ENCODE data around the gene MYEOV.

MYEOV gene

GRCh38 chr11:69301455-69302401 lies 7.8 kb downstream of the MYEOV start:
- DNase-seq (ENCODE audit: low spot score): no peak

- DNase-seq (ENCODE audit: low spot score): no peak
Observed at GRCh38 chr11:69302447-69303020, 8.6 kb downstream of the MYEOV start.

DNA sequence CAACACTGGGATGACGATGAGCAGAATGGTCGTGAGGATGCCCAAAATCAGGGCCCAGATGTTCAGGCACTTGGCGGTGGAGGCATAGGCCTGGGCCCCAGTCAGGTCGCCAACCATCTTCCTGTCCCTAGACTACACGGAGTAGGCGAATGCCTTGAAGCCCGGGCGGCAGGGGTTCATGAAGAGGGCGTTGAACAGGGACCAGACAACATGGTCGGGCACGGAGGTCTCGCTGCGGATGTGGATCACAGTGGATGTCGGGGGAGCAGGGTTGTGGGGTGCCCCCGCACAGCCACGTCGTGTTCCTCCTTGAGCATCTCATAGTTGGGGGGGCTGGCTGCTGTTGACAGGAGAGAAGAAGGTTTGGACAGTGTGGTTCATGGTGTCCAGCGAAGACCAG lies 9.5 kb downstream of the MYEOV start:
- no peak for DNase-seq (ENCODE audit: low spot score)

DNA sequence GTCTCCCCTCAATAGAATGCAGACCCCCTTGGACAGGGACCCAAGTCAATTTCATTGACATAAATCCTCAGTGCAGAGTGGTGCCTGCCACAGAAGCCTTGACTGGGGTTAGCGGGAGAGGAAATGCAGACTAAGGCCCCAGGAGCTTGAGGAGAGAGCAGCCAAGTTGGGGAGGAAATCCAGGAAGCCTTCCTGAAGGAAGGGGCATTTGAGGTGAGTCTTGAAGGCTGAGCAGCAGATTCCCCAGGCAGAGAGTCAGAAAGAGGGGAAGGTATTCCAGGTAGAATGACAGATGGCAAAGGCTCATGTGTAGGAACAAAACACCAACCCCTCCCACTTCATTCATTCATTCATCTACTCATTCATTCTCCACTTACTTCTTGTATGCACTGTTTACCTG lies 10.3 kb downstream of the MYEOV start:
- no peak for DNase-seq (ENCODE audit: low spot score)

DNA sequence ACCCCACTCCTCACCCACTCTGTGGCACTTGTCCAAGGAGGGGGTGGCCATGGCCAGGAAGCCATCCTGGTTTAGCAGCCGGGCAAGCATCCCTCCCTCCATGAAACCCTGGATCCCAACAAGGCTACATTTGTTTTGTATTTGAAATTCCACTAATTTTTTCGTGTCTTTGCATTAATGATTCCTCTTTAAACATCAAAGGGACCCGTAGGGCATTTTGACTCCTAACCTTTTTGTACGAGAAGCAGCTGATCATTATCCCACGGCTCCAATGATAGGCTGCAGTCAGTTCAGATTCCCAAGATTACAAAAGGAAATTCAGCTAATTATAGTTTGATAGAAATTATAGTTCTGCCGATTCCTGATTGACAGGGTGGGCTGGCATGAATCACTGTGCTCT lies 10.7 kb downstream of the MYEOV start:
- no peak for DNase-seq (ENCODE audit: low spot score)

- no peak for DNase-seq (ENCODE audit: low spot score)
Observed at GRCh38 chr11:69305885-69306540, 12.1 kb downstream of the MYEOV start.

DNA sequence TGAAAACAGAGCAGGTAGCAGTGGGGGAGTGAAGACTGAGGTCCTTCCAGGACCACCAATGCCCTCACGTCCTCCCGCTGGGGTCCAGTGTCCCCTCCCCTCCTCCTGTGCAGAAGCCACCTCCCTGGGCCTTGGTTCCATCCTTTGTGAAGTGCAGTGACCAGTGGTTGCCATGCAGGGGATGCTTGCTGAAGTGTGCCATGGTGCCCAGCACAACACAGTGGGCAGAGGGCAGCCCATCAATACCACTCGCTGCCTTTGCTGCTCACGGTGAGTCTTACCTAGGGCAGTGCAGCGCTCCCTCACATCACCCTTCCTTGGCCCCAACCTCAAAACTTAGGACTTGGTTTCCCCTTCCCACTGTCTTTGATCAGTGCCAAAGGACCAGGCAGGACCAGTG lies 12.9 kb downstream of the MYEOV start:
- no peak for DNase-seq (ENCODE audit: low spot score)

DNA sequence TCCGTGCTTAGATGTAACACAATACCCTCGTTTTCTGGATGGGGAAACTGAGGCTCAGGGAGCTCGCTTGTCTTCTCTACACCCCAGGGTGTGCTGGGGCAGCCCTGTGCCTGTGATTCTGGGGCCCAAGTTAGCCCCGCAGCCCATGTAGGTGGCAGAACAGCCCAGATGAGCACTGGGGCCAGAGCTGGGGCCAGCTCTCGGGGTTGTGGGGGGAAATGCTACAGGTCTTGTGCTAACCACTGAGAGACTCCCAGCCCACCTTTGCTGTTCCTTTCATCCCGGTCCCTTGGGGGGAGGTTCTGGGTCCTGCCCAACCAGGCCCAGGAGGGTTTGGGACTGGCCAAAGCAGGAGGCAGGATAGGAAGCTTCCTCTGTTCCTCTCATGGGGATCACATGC lies 13.5 kb downstream of the MYEOV start:
- no peak for DNase-seq (ENCODE audit: low spot score)

DNA sequence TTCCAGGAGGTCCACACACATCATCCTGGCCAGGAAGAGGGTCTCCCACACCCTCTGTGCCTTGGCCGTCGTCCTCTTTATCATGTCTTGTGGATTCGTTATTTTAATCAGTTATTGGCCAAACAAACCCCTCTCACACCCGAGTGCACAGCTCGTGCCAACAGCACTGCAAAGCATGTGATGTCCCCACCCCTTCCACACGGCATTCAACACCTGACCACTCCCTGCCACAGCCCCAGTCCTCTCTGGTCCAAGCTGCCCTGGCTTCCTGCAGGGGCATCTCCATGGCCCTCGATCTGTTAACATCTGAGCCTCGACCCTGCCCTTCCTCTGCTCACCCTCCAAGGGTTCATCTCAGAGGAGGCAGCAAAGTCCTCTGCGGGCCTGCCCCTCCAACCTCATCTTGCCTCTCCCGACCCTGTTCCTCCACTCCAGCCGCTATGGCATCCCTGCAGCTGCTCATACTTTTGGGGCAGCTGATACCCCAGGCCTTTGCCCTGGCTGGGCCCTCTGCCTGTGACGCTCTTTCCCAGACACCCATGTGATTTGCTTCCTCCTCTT lies 14.0 kb downstream of the MYEOV start:
- DNase-seq (ENCODE audit: low spot score): no peak

GRCh38 chr11:69308491-69308911 lies 14.5 kb downstream of the MYEOV start:
- no peak for DNase-seq (ENCODE audit: low spot score)

- no peak for DNase-seq (ENCODE audit: low spot score)
Observed at GRCh38 chr11:69308936-69309615, 15.1 kb downstream of the MYEOV start.

DNA sequence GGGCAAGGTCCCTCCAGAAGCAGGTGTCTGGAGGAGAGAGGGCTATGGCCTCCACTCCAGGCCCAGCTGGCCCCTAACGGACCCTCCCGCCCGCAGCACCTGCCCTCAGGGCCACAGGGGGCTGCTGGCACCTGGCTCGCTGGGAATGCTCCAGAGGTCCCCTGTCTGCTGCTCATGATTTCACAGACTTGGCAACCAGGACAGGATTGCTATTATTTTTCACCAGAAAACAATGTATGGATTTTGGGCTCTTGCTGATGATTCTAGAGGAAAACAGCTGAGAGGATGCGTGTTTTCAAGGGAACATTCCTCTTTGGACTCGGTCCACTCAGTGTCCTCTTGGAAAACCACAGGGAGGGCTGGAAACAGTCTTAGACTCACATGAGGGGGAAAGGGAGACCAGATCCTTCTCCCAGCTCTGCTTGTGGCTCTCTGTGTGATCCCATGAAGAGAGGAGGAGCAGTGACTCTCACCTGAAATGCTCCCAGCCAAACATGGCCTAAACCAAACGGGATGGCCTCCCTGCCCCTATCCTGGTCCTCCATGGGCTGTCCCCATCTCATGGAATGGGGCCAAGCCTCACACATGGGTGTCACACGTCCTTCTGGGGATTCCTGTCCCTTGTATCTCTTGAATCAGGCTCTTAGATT lies 15.8 kb downstream of the MYEOV start:
- DNase-seq (ENCODE audit: low spot score): no peak

DNA sequence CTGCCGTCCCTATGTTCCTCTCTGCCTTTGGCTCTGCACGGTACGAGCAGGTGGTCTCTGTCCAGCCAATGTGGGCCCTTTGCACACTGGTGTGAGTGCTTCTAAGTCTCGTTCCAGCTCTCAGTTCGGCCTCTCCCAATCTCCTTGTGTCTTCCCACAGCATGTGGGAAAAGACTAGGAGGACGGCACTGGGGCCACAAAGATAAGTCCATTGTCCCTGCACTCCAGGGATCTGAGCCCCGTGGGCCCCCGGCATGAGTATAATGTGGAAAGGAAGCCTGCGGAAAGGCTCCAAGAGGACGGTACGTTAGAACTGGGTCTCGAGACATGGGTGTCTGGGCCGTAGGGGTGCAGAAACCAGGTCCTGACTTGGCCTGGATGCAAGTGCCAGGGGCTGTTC lies 16.4 kb downstream of the MYEOV start:
- no peak for DNase-seq (ENCODE audit: low spot score)

- no peak for DNase-seq (ENCODE audit: low spot score)
Observed at GRCh38 chr11:69310934-69311766, 17.2 kb downstream of the MYEOV start.

DNA sequence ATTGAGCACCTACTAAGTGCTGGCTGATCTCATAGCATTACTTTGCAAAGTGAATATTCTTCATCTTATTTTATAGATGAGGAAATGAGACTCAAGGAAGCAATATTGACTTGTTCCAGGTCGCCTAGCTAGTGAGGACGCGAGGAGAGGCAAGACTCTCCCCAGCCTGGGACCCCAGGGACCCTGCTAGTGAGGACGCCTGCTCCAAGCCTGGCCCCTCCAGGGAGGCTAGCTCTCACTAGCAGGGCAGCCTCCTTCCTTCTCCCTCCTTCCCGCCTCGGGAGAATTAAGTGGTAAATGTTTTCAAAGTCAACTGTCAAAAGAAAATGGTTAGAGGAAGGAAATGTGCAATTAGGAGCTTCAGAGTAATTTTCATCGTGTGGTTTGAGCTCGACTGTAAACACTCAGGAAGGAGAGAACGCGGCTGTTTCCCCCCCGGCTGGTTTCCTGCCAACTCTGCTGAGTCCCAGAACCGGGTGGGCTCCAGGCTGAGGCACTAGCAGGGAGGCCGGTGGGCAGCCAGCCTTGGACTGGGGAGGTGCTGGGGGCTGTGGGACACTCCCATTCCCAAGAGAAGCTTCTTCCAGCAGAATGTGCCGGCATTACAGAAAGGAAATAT lies 17.9 kb downstream of the MYEOV start:
- no peak for DNase-seq (ENCODE audit: low spot score)

- no peak for DNase-seq (ENCODE audit: low spot score)
Observed at GRCh38 chr11:69312453-69313404, 18.8 kb downstream of the MYEOV start.

- DNase-seq (ENCODE audit: low spot score): no peak
Observed at GRCh38 chr11:69313992-69314391, 20.0 kb downstream of the MYEOV start.

DNA sequence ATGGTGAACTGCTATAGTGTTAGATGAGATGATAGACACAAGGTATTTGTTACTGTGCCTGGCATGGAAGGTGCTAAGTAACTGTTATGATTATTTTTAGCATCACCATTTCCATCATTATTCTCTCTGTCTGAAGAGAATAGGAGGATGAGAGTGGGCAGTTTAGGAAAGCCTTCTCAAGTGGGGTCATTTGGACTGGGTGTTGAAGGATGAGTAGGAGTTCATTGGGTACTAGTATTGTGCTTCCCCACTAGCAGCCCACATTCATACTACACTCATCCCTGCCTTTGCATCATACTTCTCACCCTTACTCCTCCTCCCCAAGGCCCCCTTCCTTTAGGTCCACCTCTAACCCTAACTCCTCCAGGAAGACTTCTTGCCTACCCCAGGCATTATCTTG lies 20.6 kb downstream of the MYEOV start:
- DNase-seq (ENCODE audit: low spot score): no peak

DNA sequence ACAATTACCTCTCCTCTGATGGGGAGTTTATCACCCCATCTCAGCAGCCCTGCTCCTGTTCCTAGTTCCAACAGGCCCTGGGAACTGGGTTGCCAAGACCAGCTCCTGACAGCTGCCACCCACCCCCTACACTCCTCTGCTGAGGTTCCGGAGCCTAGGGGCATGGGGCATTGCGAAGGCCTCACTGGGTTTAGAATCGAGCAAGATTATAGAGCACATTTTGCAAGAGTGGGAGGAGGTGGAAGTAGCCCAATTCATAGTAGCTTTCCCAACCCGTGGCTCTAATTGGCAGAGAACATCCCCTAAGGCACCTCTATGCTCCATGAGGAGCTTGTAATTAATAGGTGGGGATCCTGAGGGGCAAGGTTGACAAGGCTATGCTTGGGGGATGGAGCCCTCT lies 23.0 kb downstream of the MYEOV start:
- DNase-seq (ENCODE audit: low spot score): no peak
